ENCODE measurements around the gene ARMS2.

ARMS2 gene

GRCh38 chr10:122473116-122473515 is 18.7 kb downstream of the ARMS2 start:
- no peak for DNase-seq (ENCODE audit: low read depth)

- DNase-seq (ENCODE audit: low read depth) = no peak
Measured at GRCh38 chr10:122474131-122474818, 19.8 kb downstream of the ARMS2 start.

- DNase-seq (ENCODE audit: low read depth) = no peak
Measured at GRCh38 chr10:122475100-122475499, 20.6 kb downstream of the ARMS2 start.

GRCh38 chr10:122475591-122476332 is 21.3 kb downstream of the ARMS2 start:
- no peak for DNase-seq (ENCODE audit: low read depth)

- no peak for DNase-seq (ENCODE audit: low read depth)
Measured at GRCh38 chr10:122476333-122476695, 21.9 kb downstream of the ARMS2 start.

GRCh38 chr10:122477436-122477835 is 23.0 kb downstream of the ARMS2 start:
- DNase-seq (ENCODE audit: low read depth) = no peak

- no peak for DNase-seq (ENCODE audit: low read depth)
Measured at GRCh38 chr10:122478971-122479370, 24.5 kb downstream of the ARMS2 start.

- DNase-seq (ENCODE audit: low read depth) = no peak
Measured at GRCh38 chr10:122480146-122480833, 25.8 kb downstream of the ARMS2 start.

GRCh38 chr10:122481296-122482056 is 27.0 kb downstream of the ARMS2 start:
- DNase-seq (ENCODE audit: low read depth) = no peak

GRCh38 chr10:122484276-122485060 is 30.0 kb downstream of the ARMS2 start:
- DNase-seq (ENCODE audit: low read depth) = no peak

GRCh38 chr10:122485670-122486069 is 31.2 kb downstream of the ARMS2 start:
- no peak for DNase-seq (ENCODE audit: low read depth)

GRCh38 chr10:122486406-122487080 is 32.1 kb downstream of the ARMS2 start:
- DNase-seq (ENCODE audit: low read depth) = no peak

- no peak for DNase-seq (ENCODE audit: low read depth)
Measured at GRCh38 chr10:122487174-122487765, 32.8 kb downstream of the ARMS2 start.

- DNase-seq (ENCODE audit: low read depth) = no peak
Measured at GRCh38 chr10:122490268-122490667, 35.8 kb downstream of the ARMS2 start.

- no peak for DNase-seq (ENCODE audit: low read depth)
Measured at GRCh38 chr10:122490786-122491680, 36.6 kb downstream of the ARMS2 start.

GRCh38 chr10:122492006-122492405 is 37.6 kb downstream of the ARMS2 start:
- DNase-seq (ENCODE audit: low read depth) = no peak

GRCh38 chr10:122492999-122493481 is 38.6 kb downstream of the ARMS2 start:
- DNase-seq (ENCODE audit: low read depth) = no peak

GRCh38 chr10:122493761-122494160 is 39.3 kb downstream of the ARMS2 start:
- no peak for DNase-seq (ENCODE audit: low read depth)

- no peak for DNase-seq (ENCODE audit: low read depth)
Measured at GRCh38 chr10:122494173-122494820, 39.8 kb downstream of the ARMS2 start.
